ENCODE data around the gene HLA-DRA. TPM values are rescaled to one million over a fixed set of nuclear protein-coding genes. Genes with fewer than 3 reads are reported as not detected.
A peak's percentile ranks its signal among the peaks of the same experiment; 100 is the strongest.

Gene HLA-DRA
- total and polyA plus RNA-seq, 2 of the 8 experiments (the other 6 are each of a cell fraction or from before 2014, with no cell fraction given) = 5.0 to 6.2 TPM

DNA sequence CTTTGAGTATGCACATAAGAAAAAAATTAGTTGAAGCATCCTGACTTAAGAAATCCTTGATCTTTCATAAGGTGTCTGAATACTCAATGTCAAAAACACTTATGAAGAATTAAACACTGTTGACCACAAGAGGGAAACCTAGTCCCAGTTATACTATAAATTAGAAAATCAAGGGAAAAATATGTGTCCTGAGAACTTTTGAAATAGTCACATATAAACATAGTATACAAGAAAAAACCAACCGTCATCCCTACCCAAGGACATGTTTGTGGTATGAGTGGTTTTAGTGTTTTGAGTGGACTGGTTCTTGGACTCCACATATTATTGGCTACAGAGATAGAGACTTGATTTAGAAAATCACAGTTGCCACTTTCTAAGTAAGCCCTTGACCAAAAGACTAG is 7.6 kb upstream of the HLA-DRA start:
- Histone ChIP-seq H3K9ac (replicated peaks in 1 of 4; ENCODE audit: extremely low read depth in 1 of 4, low read depth in 3 of 4, low read length in 3 of 4) (no peak overlapping the region), H4K91ac (replicated peaks; ENCODE audit: insufficient read length, low read length) (no peak overlapping the region), H3K9me3 (ENCODE audit: insufficient read depth in 2 of 2, low read depth in 1 of 2, low read length in 1 of 2) (no peaks in the 10 kb centered on the region), H3K27me3 (replicated peaks in 1 of 4; ENCODE audit: control insufficient read depth in 3 of 4, extremely low read depth in 1 of 4, insufficient read depth in 3 of 4, low read length in 3 of 4) (no peaks in the 10 kb centered on the region), H2BK120ac (replicated peaks; ENCODE audit: low read depth, low read length) (no peak overlapping the region), H2AK5ac (ENCODE audit: low read depth, low read length) (no peak overlapping the region), H4K20me1 (replicated peaks in 1 of 2; ENCODE audit: control insufficient read depth in 1 of 2, insufficient read depth in 2 of 2, low read length in 2 of 2) (no peaks in the 10 kb centered on the region), H3K4me2 (ENCODE audit: insufficient read depth in 1 of 2, low read depth in 2 of 2, low read length in 2 of 2) (no peak overlapping the region), H2BK5ac (ENCODE audit: low read depth, low read length) (no peak overlapping the region), H3K23ac (ENCODE audit: insufficient read length) (no peak overlapping the region), H3K4ac (replicated peaks; ENCODE audit: insufficient read length, low read depth, low read length) (no peak overlapping the region), H4K8ac (ENCODE audit: extremely low read depth, insufficient read depth, low read length) (no peak overlapping the region), H2AFZ (ENCODE audit: low read length) (no peak overlapping the region), H2BK20ac (ENCODE audit: low read length) (no peak overlapping the region), H2BK12ac (ENCODE audit: low read depth, low read length) (no peak overlapping the region), H3K79me2 (ENCODE audit: control insufficient read depth in 1 of 2, insufficient read depth in 2 of 2, low read length in 2 of 2) (no peaks in the 10 kb centered on the region), H3K4me3 (ENCODE audit: extremely low read depth in 1 of 4, insufficient read depth in 2 of 4, low read depth in 3 of 4, low read length in 4 of 4) (no peak overlapping the region), H3K79me1 (ENCODE audit: low read depth, low read length) (no peaks in the 10 kb centered on the region), H3K14ac (ENCODE audit: insufficient read length) (no peak overlapping the region), H2BK15ac (ENCODE audit: low read length) (no peak overlapping the region), H4K5ac (ENCODE audit: insufficient read length, low read depth, low read length) (no peak overlapping the region), H3K36me3 (ENCODE audit: control insufficient read depth in 2 of 4, insufficient read depth in 4 of 4, low read length in 3 of 4) (no peaks in the 10 kb centered on the region), H3K56ac (replicated peaks; ENCODE audit: insufficient read length, low read depth, low read length) (no peak overlapping the region), H3K18ac (ENCODE audit: extremely low read depth, low read length) (no peak overlapping the region), H3K27ac (ENCODE audit: low read depth, low read length) (no peak overlapping the region), H3K23me2 (ENCODE audit: low read depth, low read length) (no peaks in the 10 kb centered on the region), H3K4me1 (replicated peaks in 1 of 4; ENCODE audit: control insufficient read depth in 3 of 4, insufficient read depth in 4 of 4, low read length in 3 of 4) (no peaks in the 10 kb centered on the region)
- ChIA-PET CTCF (ENCODE audit: partially characterized antibody) (interaction anchor here (0.6 to 2.5 kb wide), 17 partner anchors 9 to 365 kb away, joined by 3 to 12 read pairs (median 4); no protein-coding TSS in a partner anchor), POLR2A (ENCODE audit: partially characterized antibody) (no interaction called here)
- 26% methylated on average over 1 of the region's 1 CpG; no CpG with 5 or more reads in 1 of the 2 experiments for WGBS, 2 experiments (ENCODE audit: extremely low coverage in 1 of 2, insufficient coverage in 1 of 2, insufficient read length in 1 of 2, insufficient replicate concordance in 2 of 2, low coverage in 1 of 2, low lambda C conversion rate in 2 of 2, missing lambda C conversion rate in 1 of 2)
- FAIRE-seq (peak; percentile 71), DNase-seq (ENCODE audit: low read depth in 1 of 2, low spot score in 2 of 2) (no peak)
- TF ChIP-seq SAP30 (IDR thresholded peaks at IDR 0.05; ENCODE audit: insufficient read depth, insufficient replicate concordance, low read length) (no peak), SP2 (IDR thresholded peaks at IDR 0.05; ENCODE audit: low read length) (no peak), SIN3A (conservative IDR thresholded peaks at IDR 0.05 in 1 of 2, IDR thresholded peaks at IDR 0.05 in 1 of 2; ENCODE audit: low read depth in 1 of 2, low read length in 2 of 2) (no peak), KDM1A (IDR thresholded peaks at IDR 0.05; ENCODE audit: borderline replicate concordance, low read length) (no peak), TBP (IDR thresholded peaks at IDR 0.05; ENCODE audit: low read depth, low read length) (no peak), GTF2F1 (IDR thresholded peaks at IDR 0.05; ENCODE audit: borderline replicate concordance, low read depth, low read length) (no peak), RAD21 (IDR thresholded peaks at IDR 0.05 in 1 of 2, conservative IDR thresholded peaks at IDR 0.05 in 1 of 2; ENCODE audit: low read depth in 2 of 2, low read length in 2 of 2) (peak in 1 of 2 experiments; percentile 66)
- TF ChIP-seq, protein P1, sequence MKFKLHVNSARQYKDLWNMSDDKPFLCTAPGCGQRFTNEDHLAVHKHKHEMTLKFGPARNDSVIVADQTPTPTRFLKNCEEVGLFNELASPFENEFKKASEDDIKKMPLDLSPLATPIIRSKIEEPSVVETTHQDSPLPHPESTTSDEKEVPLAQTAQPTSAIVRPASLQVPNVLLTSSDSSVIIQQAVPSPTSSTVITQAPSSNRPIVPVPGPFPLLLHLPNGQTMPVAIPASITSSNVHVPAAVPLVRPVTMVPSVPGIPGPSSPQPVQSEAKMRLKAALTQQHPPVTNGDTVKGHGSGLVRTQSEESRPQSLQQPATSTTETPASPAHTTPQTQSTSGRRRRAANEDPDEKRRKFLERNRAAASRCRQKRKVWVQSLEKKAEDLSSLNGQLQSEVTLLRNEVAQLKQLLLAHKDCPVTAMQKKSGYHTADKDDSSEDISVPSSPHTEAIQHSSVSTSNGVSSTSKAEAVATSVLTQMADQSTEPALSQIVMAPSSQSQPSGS (IDR thresholded peaks at IDR 0.05; ENCODE audit: low read length) = no peak
- TF ChIP-seq, protein P2, sequence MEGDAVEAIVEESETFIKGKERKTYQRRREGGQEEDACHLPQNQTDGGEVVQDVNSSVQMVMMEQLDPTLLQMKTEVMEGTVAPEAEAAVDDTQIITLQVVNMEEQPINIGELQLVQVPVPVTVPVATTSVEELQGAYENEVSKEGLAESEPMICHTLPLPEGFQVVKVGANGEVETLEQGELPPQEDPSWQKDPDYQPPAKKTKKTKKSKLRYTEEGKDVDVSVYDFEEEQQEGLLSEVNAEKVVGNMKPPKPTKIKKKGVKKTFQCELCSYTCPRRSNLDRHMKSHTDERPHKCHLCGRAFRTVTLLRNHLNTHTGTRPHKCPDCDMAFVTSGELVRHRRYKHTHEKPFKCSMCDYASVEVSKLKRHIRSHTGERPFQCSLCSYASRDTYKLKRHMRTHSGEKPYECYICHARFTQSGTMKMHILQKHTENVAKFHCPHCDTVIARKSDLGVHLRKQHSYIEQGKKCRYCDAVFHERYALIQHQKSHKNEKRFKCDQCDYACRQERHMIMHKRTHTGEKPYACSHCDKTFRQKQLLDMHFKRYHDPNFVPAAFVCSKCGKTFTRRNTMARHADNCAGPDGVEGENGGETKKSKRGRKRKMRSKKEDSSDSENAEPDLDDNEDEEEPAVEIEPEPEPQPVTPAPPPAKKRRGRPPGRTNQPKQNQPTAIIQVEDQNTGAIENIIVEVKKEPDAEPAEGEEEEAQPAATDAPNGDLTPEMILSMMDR (IDR thresholded peaks at IDR 0.05; ENCODE audit: control extremely low read depth in 1 of 3, insufficient read depth in 1 of 3, low read depth in 1 of 3, low read length in 3 of 3) = peak in 2 of 3 experiments; percentile 29 to 30; a peak in 2 of 4 replicates

Measured in H1 (cell line).